ENCODE measurements around the gene ZFP30. TPM values are rescaled to one million over a fixed set of nuclear protein-coding genes. Genes with fewer than 3 reads are reported as not detected.

ZFP30 gene
- polyA plus RNA-seq, 3 donors: 0.28 to 0.85 (median 0.46) TPM

DNA sequence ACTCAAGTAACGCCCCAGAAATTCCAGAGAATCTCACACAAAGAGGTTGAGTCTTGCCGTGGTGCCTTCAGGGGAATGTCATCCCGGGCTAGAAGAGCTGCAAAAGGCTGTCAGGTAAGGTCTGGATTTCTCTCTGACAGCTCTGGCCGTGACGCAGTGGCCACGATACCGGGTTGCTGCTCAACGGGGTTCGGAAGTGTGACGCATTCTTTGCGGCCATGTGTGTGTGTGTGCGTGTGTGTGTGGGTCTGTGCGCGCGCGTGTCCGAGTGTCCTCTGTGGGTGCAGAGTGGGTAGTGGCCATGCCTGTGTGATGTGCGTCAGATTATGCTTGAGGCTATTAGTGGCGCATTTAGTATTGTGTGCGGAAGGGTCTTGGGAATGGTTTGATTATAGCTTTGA, 60.3 kb downstream of the ZFP30 start:
- H3K36me3 ChIP-seq (replicated peaks in 1 of 2; ENCODE audit: control insufficient read depth in 1 of 2, insufficient read depth in 2 of 2, low read length in 2 of 2): no peaks in the 10 kb centered on the region
- H3K9ac ChIP-seq (ENCODE audit: insufficient read depth, low read length, poor library complexity, severe bottlenecking): peak overlapping the region; percentile 64
- H3K27me3 ChIP-seq (ENCODE audit: control insufficient read depth in 2 of 2, insufficient read depth in 2 of 2, low read length in 2 of 2): peaks cover 0 to 5% of the 10 kb centered on the region in 2 donors
- Mint-ChIP-seq H3K27ac (peak overlapping the region in 6 of 7 donors; percentile 24 to 91 (median 72)), H3K27me3 (ENCODE audit: low read depth in 3 of 3) (peaks cover 4 to 8% (median 5%) of the 10 kb centered on the region in 3 donors), H3K9me3 (peaks cover 25 to 68% (median 52%) of the 10 kb centered on the region in 7 donors), H3K4me3 (peak overlapping the region; percentile 97 to 99), H3K36me3 (peaks cover 0 to 4% of the 10 kb centered on the region in 2 donors), H3K4me1 (peaks cover 20% of the 10 kb centered on the region)
- H3K4me2 ChIP-seq (replicated peaks; ENCODE audit: extremely low read depth, low read length, poor library complexity, severe bottlenecking): peak overlapping the region; percentile 97
- peaks cover 14 to 19% of the 10 kb centered on the region in 2 donors for H3K4me1 ChIP-seq (ENCODE audit: control insufficient read depth in 1 of 2, insufficient read depth in 2 of 2, low read length in 2 of 2)
- TF ChIP-seq, protein P1, sequence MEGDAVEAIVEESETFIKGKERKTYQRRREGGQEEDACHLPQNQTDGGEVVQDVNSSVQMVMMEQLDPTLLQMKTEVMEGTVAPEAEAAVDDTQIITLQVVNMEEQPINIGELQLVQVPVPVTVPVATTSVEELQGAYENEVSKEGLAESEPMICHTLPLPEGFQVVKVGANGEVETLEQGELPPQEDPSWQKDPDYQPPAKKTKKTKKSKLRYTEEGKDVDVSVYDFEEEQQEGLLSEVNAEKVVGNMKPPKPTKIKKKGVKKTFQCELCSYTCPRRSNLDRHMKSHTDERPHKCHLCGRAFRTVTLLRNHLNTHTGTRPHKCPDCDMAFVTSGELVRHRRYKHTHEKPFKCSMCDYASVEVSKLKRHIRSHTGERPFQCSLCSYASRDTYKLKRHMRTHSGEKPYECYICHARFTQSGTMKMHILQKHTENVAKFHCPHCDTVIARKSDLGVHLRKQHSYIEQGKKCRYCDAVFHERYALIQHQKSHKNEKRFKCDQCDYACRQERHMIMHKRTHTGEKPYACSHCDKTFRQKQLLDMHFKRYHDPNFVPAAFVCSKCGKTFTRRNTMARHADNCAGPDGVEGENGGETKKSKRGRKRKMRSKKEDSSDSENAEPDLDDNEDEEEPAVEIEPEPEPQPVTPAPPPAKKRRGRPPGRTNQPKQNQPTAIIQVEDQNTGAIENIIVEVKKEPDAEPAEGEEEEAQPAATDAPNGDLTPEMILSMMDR (IDR thresholded peaks at IDR 0.05): no peak
- H3K27ac ChIP-seq (ENCODE audit: low read depth in 1 of 2, low read length in 2 of 2): peak overlapping the region; percentile 1 to 52
- peak overlapping the region; percentile 51 to 95 (median 68) for H3K4me3 ChIP-seq (replicated peaks in 1 of 3; ENCODE audit: low read depth in 2 of 3, low read length in 3 of 3)
- H3K9me3 ChIP-seq (replicated peaks in 1 of 2; ENCODE audit: control insufficient read depth in 1 of 2, insufficient read depth in 1 of 2, low read length in 2 of 2): peaks cover 35 to 51% of the 10 kb centered on the region in 2 donors
- intact Hi-C loops (cut with micrococcal nuclease): no loop called here
- no peaks in the 10 kb centered on the region for H4K20me1 ChIP-seq (ENCODE audit: insufficient read depth, low read length)
- DNase-seq: peak; percentile 9 to 47 (median 29)
- no peaks in the 10 kb centered on the region for H3K79me2 ChIP-seq (ENCODE audit: insufficient read depth, low read length)
- H2AFZ ChIP-seq (ENCODE audit: insufficient read depth, low read depth, low read length, poor library complexity, severe bottlenecking): peak overlapping the region; percentile 98
- 1% methylated on average over 19 of the region's 20 CpGs for WGBS (ENCODE audit: insufficient coverage)

GRCh38 chr19:37594304-37594981, 60.8 kb downstream of the ZFP30 start, which contains the start of the genes ZNF540 and ZNF571:
ZNF540 (plus strand) TSS chr19:37594876; CDS start chr19:37598448, 3,572 bp downstream.
ZNF571 (minus strand) TSS chr19:37594792; CDS start chr19:37586676, 8,116 bp downstream.
- peak within 1 kb of the TSS; percentile 1 to 52 for H3K27ac ChIP-seq (ENCODE audit: low read depth in 1 of 2, low read length in 2 of 2)
- H3K9ac ChIP-seq (ENCODE audit: insufficient read depth, low read length, poor library complexity, severe bottlenecking): peak within 1 kb of the TSS; percentile 64
- TF ChIP-seq, protein P1 (IDR thresholded peaks at IDR 0.05): no peak
- peak within 1 kb of the TSS; percentile 97 to 99 for H3K4me3 Mint-ChIP-seq
- peaks cover 20% of the 10 kb centered on the region for H3K4me1 Mint-ChIP-seq
- H3K36me3 Mint-ChIP-seq: peaks cover 0 to 4% of the 10 kb centered on the region in 2 donors
- H3K36me3 ChIP-seq (replicated peaks in 1 of 2; ENCODE audit: control insufficient read depth in 1 of 2, insufficient read depth in 2 of 2, low read length in 2 of 2): no peaks in the 10 kb centered on the region
- H3K27me3 ChIP-seq (ENCODE audit: control insufficient read depth in 2 of 2, insufficient read depth in 2 of 2, low read length in 2 of 2): peaks cover 0 to 5% of the 10 kb centered on the region in 2 donors
- H3K9me3 ChIP-seq (replicated peaks in 1 of 2; ENCODE audit: control insufficient read depth in 1 of 2, insufficient read depth in 1 of 2, low read length in 2 of 2): peaks cover 40 to 51% of the 10 kb centered on the region in 2 donors
- peaks cover 14 to 19% of the 10 kb centered on the region in 2 donors for H3K4me1 ChIP-seq (ENCODE audit: control insufficient read depth in 1 of 2, insufficient read depth in 2 of 2, low read length in 2 of 2)
- peak within 1 kb of the TSS; percentile 98 for H2AFZ ChIP-seq (ENCODE audit: insufficient read depth, low read depth, low read length, poor library complexity, severe bottlenecking)
- H3K4me3 ChIP-seq (replicated peaks in 1 of 3; ENCODE audit: low read depth in 2 of 3, low read length in 3 of 3): peak within 1 kb of the TSS; percentile 51 to 95 (median 68)
- intact Hi-C loops (cut with micrococcal nuclease): no loop called here
- 0% methylated on average over 41 of the region's 53 CpGs for WGBS (ENCODE audit: insufficient coverage)
- peaks cover 25 to 72% (median 56%) of the 10 kb centered on the region in 7 donors for H3K9me3 Mint-ChIP-seq
- H4K20me1 ChIP-seq (ENCODE audit: insufficient read depth, low read length): no peaks in the 10 kb centered on the region
- peak; percentile 53 to 63 (median 58) for DNase-seq
- H3K79me2 ChIP-seq (ENCODE audit: insufficient read depth, low read length): no peaks in the 10 kb centered on the region
- peak within 1 kb of the TSS; percentile 97 for H3K4me2 ChIP-seq (replicated peaks; ENCODE audit: extremely low read depth, low read length, poor library complexity, severe bottlenecking)
- H3K27me3 Mint-ChIP-seq (ENCODE audit: low read depth in 3 of 3): peaks cover 4 to 8% (median 5%) of the 10 kb centered on the region in 3 donors
- H3K27ac Mint-ChIP-seq: peak within 1 kb of the TSS; percentile 9 to 91 (median 61)

Measured in CD14-positive monocyte (primary cell).